K562 (cell line): ENCODE data around the gene TBL1Y. TPM values are rescaled to one million over a fixed set of nuclear protein-coding genes. Genes with fewer than 3 reads are reported as not detected.

ENCODE experiments used
- FOXM1 ChIP-seq, 2 experiments: fragments of 450-650 bp in 1 of 2; sonication (generic) in 1 of 2; formaldehyde crosslinking in 1 of 2; IDR thresholded peaks; 2 replicates each; pipeline versions ENCODE4 v1.6.1 to v1.9.0; 2017 to 2022; ENCODE audit warnings: low read depth in 2 of 2, mild to moderate bottlenecking in 2 of 2, missing genetic modification reagents in 1 of 2, moderate library complexity in 1 of 2
- FOXP4 ChIP-seq: sonication (generic); formaldehyde crosslinking; IDR thresholded peaks from 2 replicates; pipeline ENCODE4 v1.8.0; 2022; ENCODE audit warnings: mild to moderate bottlenecking, missing genetic modification reagents, borderline replicate concordance
- HES1 ChIP-seq: fragments of 450-650 bp; IDR thresholded peaks from 2 replicates; pipeline ENCODE4 v1.6.1; 2016; ENCODE audit warnings: low read depth, mild to moderate bottlenecking, moderate library complexity
- REST ChIP-seq, 2 experiments: fragments of 450-650 bp; formaldehyde crosslinking in 1 of 2; IDR thresholded peaks; 2 replicates each; pipeline versions ENCODE4 v1.4.0 to v1.6.1; 2014 to 2020; ENCODE audit warnings: mild to moderate bottlenecking in 2 of 2, borderline replicate concordance in 1 of 2, low read depth in 1 of 2
- SUPT5H ChIP-seq: fragments of 450-650 bp; IDR thresholded peaks from 2 replicates; pipeline ENCODE4 v1.6.1; 2016
- ZBTB33 ChIP-seq: sonication (generic); formaldehyde crosslinking; IDR thresholded peaks from 2 replicates; pipeline ENCODE4 v1.8.1; 2023; ENCODE audit warnings: mild to moderate bottlenecking, missing genetic modification reagents
- ZNF143 ChIP-seq: sonication (generic); formaldehyde crosslinking; IDR thresholded peaks from 2 replicates; pipeline ENCODE4 v1.9.0; 2022; ENCODE audit warnings: mild to moderate bottlenecking, missing genetic modification reagents
- ZNF280A ChIP-seq: fragments of 450-650 bp; IDR thresholded peaks from 2 replicates; pipeline ENCODE4 v1.6.1; 2018; ENCODE audit warnings: mild to moderate bottlenecking, low read depth; ENCODE audit not compliant: partially characterized antibody
- polyA plus RNA-seq, 8 experiments: library from polyadenylated mRNA; depleted of rRNA in 4 of 8; stranded (reverse) in 5 of 8; unstranded in 3 of 8; fragments of >200 nt; fragmentation: Nextera tagmentation in 2 of 8; fragmentation: Illumina TruSeq in 1 of 8; extraction: Ambion mirVana in 2 of 8; extraction: Trizol in 1 of 8; gene quantifications; 2 replicates each; pipeline versions ENCODE4 v1.2.1 to v1.2.3, GENCODE V29; 2011 to 2014; ENCODE audit warnings: inconsistent platforms in 1 of 8, missing spikeins in 1 of 8
- total RNA-seq, 7 experiments: library from RNA; depleted of rRNA in 6 of 7; stranded (reverse); fragments of >200 nt in 6 of 7; fragmentation: Illumina TruSeq in 2 of 7; extraction: Trizol in 2 of 7; gene quantifications; 2 replicates each; pipeline versions ENCODE4 v1.2.1 to v1.2.3, GENCODE V29; 2011 to 2021; ENCODE audit warnings: low replicate concordance in 1 of 7

TBL1Y gene
- total and polyA plus RNA-seq, 9 of the 15 experiments (the other 6 are each of a cell fraction or from before 2014, with no cell fraction given), result not detected

GRCh38 chrY:6966521-6966920 lies 56.0 kb downstream of the TBL1Y start (continued):
- TF ChIP-seq REST (IDR thresholded peaks at IDR 0.05; ENCODE audit: borderline replicate concordance), result no peak
- no peak for TF ChIP-seq REST (CRISPR knock-in tag; IDR thresholded peaks at IDR 0.05; ENCODE audit: low read depth)
- TF ChIP-seq FOXP4 (CRISPR knock-in tag), result no peak
- no peak for TF ChIP-seq ZBTB33 (CRISPR knock-in tag)
- TF ChIP-seq HES1, result no peak
- no peak for TF ChIP-seq ZNF143 (CRISPR knock-in tag)
- no peak for TF ChIP-seq FOXM1 (IDR thresholded peaks at IDR 0.05; ENCODE audit: low read depth)
- no peak for TF ChIP-seq FOXM1 (CRISPR knock-in tag; IDR thresholded peaks at IDR 0.05; ENCODE audit: low read depth)
- no peak for TF ChIP-seq SUPT5H
- TF ChIP-seq ZNF280A, result no peak
